ENCODE results near the gene SLC7A5. TPM values are rescaled to one million over a fixed set of nuclear protein-coding genes. Genes with fewer than 3 reads are reported as not detected.

Gene SLC7A5
- total RNA-seq, 2 experiments from 2014 or later: 337 to 354 TPM

GRCh38 chr16:87824991-87825841 lies 44.1 kb downstream of the SLC7A5 start:
- Mint-ChIP-seq H3K27ac (no peak overlapping the region), H3K36me3 (ENCODE audit: low read depth) (peaks cover 11% of the 10 kb centered on the region), H3K4me1 (peaks cover 7% of the 10 kb centered on the region), H3K9me3 (ENCODE audit: low read depth) (no peaks in the 10 kb centered on the region), H3K27me3 (no peaks in the 10 kb centered on the region), H3K4me3 (peak overlapping the region; percentile 33)
- intact Hi-C loops (cut with DNase I, micrococcal nuclease): loop anchor here in 1 of 2 experiments (5.0 kb wide), 1 partner anchor 43 kb away; no protein-coding TSS in a partner anchor
- ATAC-seq: no peak
- CTCF ChIA-PET: interaction anchor here (1.0 to 1.4 kb wide), 4 partner anchors 25 to 78 kb away, joined by 3 to 7 read pairs (median 4); no protein-coding TSS in a partner anchor
- DNase-seq: peak; percentile 29
- POLR2A ChIA-PET: interaction anchor here (0.6 to 2.0 kb wide), 3 partner anchors 11 to 46 kb away, joined by 5 to 12 read pairs (median 5); no protein-coding TSS in a partner anchor

- Mint-ChIP-seq H3K4me1 (peaks cover 7% of the 10 kb centered on the region), H3K9me3 (ENCODE audit: low read depth) (no peaks in the 10 kb centered on the region), H3K27me3 (no peaks in the 10 kb centered on the region), H3K36me3 (ENCODE audit: low read depth) (peaks cover 2% of the 10 kb centered on the region), H3K4me3 (peak overlapping the region; percentile 33), H3K27ac (no peak overlapping the region)
- DNase-seq (peak; percentile 32), ATAC-seq (no peak)
- intact Hi-C loops (cut with DNase I, micrococcal nuclease): loop anchor here in 1 of 2 experiments (5.0 kb wide), 1 partner anchor 42 kb away; no protein-coding TSS in a partner anchor
- POLR2A ChIA-PET: interaction anchor here (0.6 to 2.0 kb wide), 3 partner anchors 10 to 45 kb away, joined by 5 to 12 read pairs (median 5); no protein-coding TSS in a partner anchor
- CTCF ChIA-PET: interaction anchor here (1.0 kb wide), 3 partner anchors 25 to 77 kb away, joined by 3 to 5 read pairs (median 3); no protein-coding TSS in a partner anchor
These were observed 45.0 kb downstream of the SLC7A5 start for GRCh38 chr16:87824016-87824990.

GRCh38 chr16:87823181-87823929 lies 46.0 kb downstream of the SLC7A5 start:
- H3K36me3 Mint-ChIP-seq (ENCODE audit: low read depth): peaks cover 2% of the 10 kb centered on the region
- no peak for DNase-seq
- ATAC-seq: no peak
- H3K27ac Mint-ChIP-seq: no peak overlapping the region
- H3K4me3 Mint-ChIP-seq: no peak overlapping the region
- CTCF ChIA-PET: interaction anchor here (1.6 kb wide), 1 partner anchor 44 kb away, joined by 7 read pairs; no protein-coding TSS in a partner anchor
- H3K4me1 Mint-ChIP-seq: peaks cover 7% of the 10 kb centered on the region
- intact Hi-C loops (cut with DNase I, micrococcal nuclease): loop anchor here in 1 of 2 experiments (5.0 kb wide), 1 partner anchor 41 kb away; no protein-coding TSS in a partner anchor
- H3K27me3 Mint-ChIP-seq: no peaks in the 10 kb centered on the region
- POLR2A ChIA-PET: interaction anchor here (1.3 kb wide), 1 partner anchor 44 kb away, joined by 3 read pairs; no protein-coding TSS in a partner anchor
- H3K9me3 Mint-ChIP-seq (ENCODE audit: low read depth): no peaks in the 10 kb centered on the region

- ATAC-seq (no peak), DNase-seq (no peak)
- CTCF ChIA-PET: interaction anchor here (1.6 kb wide), 1 partner anchor 43 kb away, joined by 7 read pairs; no protein-coding TSS in a partner anchor
- H3K4me1 Mint-ChIP-seq: peaks cover 7% of the 10 kb centered on the region
- H3K9me3 Mint-ChIP-seq (ENCODE audit: low read depth): peaks cover 6% of the 10 kb centered on the region
- H3K27me3 Mint-ChIP-seq: no peaks in the 10 kb centered on the region
- intact Hi-C loops (cut with DNase I, micrococcal nuclease): loop anchor here in 1 of 2 experiments (5.0 kb wide), 1 partner anchor 40 kb away; no protein-coding TSS in a partner anchor
- H3K4me3 Mint-ChIP-seq: no peak overlapping the region
- H3K36me3 Mint-ChIP-seq (ENCODE audit: low read depth): peaks cover 3% of the 10 kb centered on the region
- H3K27ac Mint-ChIP-seq: no peak overlapping the region
- POLR2A ChIA-PET: interaction anchor here (0.6 to 1.3 kb wide), 2 partner anchors 43 to 56 kb away, joined by 3 read pairs; partner anchors contain the start of gene KLHDC4
These were observed 47.0 kb downstream of the SLC7A5 start for GRCh38 chr16:87822108-87822970.

DNA sequence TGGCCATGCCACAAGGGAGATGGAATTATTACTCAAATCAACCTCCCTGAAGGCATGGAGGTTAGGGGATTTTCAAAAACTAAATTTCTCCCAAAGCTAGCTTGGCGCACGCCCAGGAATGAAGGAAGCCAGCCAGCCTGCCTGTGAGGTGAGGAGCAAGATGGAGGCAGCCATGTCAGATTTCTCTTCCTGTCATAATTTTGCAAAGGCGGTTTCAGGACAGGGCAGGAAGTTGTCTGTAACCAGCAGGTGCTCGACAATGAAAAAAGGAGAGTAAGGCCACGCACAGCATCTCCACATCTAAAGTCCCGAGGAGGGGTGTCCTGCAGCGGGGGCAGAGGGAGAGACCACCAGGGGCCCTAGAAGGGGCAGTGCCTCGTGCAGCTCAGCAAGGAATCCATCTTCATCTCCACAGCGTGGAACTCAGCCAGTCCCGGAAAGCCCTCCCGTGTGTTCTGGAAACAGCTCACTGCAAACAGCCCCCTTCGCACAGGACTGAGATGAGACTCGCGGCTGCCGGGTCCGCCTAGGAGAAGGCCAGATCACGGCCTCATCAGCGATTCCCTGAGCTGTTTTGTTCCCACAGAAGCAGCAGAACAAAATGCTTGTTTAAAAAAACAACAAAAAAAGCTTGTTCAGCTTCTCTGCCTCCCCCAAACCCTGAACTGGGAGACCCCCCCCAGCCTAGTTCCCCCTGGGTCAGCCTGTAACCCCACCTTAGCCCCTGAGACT lies 47.8 kb downstream of the SLC7A5 start:
- intact Hi-C loops (cut with DNase I, micrococcal nuclease): loop anchor here in 1 of 2 experiments (5.0 kb wide), 1 partner anchor 39 kb away; no protein-coding TSS in a partner anchor
- Mint-ChIP-seq H3K27ac (no peak overlapping the region), H3K9me3 (ENCODE audit: low read depth) (peaks cover 6% of the 10 kb centered on the region), H3K4me1 (peaks cover 7% of the 10 kb centered on the region), H3K4me3 (no peak overlapping the region), H3K36me3 (ENCODE audit: low read depth) (peaks cover 3% of the 10 kb centered on the region), H3K27me3 (no peaks in the 10 kb centered on the region)
- ATAC-seq (no peak), DNase-seq (peak; percentile 23)
- POLR2A ChIA-PET: interaction anchor here (0.6 to 1.3 kb wide), 3 partner anchors 43 to 58 kb away, joined by 3 to 6 read pairs (median 3); partner anchors contain the start of gene KLHDC4
- CTCF ChIA-PET: interaction anchor here (1.6 kb wide), 1 partner anchor 43 kb away, joined by 7 read pairs; no protein-coding TSS in a partner anchor

DNA sequence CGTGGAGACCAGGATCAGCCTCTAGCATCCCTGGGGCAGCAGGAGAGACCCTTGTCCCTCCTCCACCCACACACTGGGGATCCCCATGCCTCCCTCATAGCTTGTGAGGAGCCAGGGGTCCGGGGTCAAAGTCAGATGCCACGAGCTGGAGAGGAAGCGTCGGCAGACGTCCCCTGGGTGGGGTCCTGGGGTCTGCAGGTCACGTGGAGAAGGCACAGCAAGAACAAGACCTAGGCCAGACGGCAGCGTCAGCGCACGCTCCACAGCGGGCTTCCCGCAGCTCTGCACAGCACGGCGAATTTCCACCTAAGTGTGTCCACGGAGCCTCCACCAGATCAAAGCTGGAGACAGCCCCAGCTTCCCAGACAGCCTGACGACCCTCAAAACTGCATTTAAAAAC lies 49.3 kb downstream of the SLC7A5 start:
- CTCF ChIA-PET: interaction anchor here (2.2 kb wide), 1 partner anchor 13 kb away, joined by 5 read pairs; no protein-coding TSS in a partner anchor
- POLR2A ChIA-PET: no interaction called here
- H3K4me3 Mint-ChIP-seq: no peak overlapping the region
- peaks cover 7% of the 10 kb centered on the region for H3K4me1 Mint-ChIP-seq
- intact Hi-C loops (cut with DNase I, micrococcal nuclease): loop anchor here in 1 of 2 experiments (5.0 kb wide), 1 partner anchor 38 kb away; no protein-coding TSS in a partner anchor
- H3K27ac Mint-ChIP-seq: no peak overlapping the region
- H3K27me3 Mint-ChIP-seq: no peaks in the 10 kb centered on the region
- H3K9me3 Mint-ChIP-seq (ENCODE audit: low read depth): peaks cover 6% of the 10 kb centered on the region
- peaks cover 3% of the 10 kb centered on the region for H3K36me3 Mint-ChIP-seq (ENCODE audit: low read depth)
- no peak for ATAC-seq
- no peak for DNase-seq

- ATAC-seq: no peak
- Mint-ChIP-seq H3K9me3 (ENCODE audit: low read depth) (peaks cover 6% of the 10 kb centered on the region), H3K36me3 (ENCODE audit: low read depth) (peaks cover 3% of the 10 kb centered on the region), H3K4me3 (no peak overlapping the region), H3K27me3 (no peaks in the 10 kb centered on the region), H3K4me1 (peaks cover 7% of the 10 kb centered on the region), H3K27ac (no peak overlapping the region)
- ChIA-PET POLR2A (no interaction called here), CTCF (interaction anchor here (1.2 to 2.2 kb wide), 2 partner anchors 13 to 39 kb away, joined by 4 to 5 read pairs; no protein-coding TSS in a partner anchor)
- no peak for DNase-seq
- intact Hi-C loops (cut with DNase I, micrococcal nuclease): no loop called here
These were observed 50.0 kb downstream of the SLC7A5 start for GRCh38 chr16:87819282-87819681.

DNA sequence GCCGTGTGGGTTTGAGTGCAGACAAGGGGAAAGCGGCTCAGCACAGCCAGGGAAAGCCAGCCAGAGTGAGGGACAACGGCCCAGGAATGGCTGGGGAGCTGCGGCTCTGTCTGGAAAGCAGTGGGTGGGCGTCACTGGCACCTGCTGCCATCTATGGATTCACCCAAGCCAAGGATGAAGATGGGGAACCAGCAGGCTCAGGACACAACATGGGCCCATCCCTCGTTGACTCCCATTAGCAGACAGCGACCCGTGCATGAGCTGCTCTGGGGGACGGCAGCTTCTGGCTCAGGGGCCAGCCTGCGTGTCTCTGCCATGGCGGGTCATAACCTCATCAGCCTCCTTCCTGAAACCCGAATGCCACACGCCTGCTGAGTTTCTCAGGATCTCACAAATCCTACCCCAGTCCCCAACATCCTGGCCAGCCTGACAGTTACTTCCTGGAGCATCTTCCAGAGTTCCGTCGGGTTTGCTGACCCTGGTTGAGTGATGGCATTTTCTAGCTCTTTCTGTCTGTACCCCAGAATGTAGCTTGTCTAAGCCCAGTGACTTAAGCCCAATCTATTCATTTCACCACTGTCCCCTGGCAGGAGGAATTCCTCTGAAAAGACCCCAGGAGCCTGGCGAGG lies 50.7 kb downstream of the SLC7A5 start:
- H3K36me3 Mint-ChIP-seq (ENCODE audit: low read depth): peaks cover 3% of the 10 kb centered on the region
- intact Hi-C loops (cut with DNase I, micrococcal nuclease): no loop called here
- POLR2A ChIA-PET: interaction anchor here (0.7 kb wide), 1 partner anchor 11 kb away, joined by 3 read pairs; no protein-coding TSS in a partner anchor
- H3K4me1 Mint-ChIP-seq: peaks cover 7% of the 10 kb centered on the region
- CTCF ChIA-PET: interaction anchor here (1.2 to 2.2 kb wide), 2 partner anchors 12 to 39 kb away, joined by 4 to 5 read pairs; no protein-coding TSS in a partner anchor
- peaks cover 6% of the 10 kb centered on the region for H3K9me3 Mint-ChIP-seq (ENCODE audit: low read depth)
- no peaks in the 10 kb centered on the region for H3K27me3 Mint-ChIP-seq
- DNase-seq (no peak), ATAC-seq (no peak)
- H3K27ac Mint-ChIP-seq: no peak overlapping the region
- H3K4me3 Mint-ChIP-seq: no peak overlapping the region

All from activated CD4-positive, alpha-beta T cell treated with anti-CD3 and anti-CD28 coated beads for 36 hours (primary cell).